ENCODE data around the gene FBXO24.
A peak's percentile ranks its signal among the peaks of the same experiment; 100 is the strongest.

Gene FBXO24

DNA sequence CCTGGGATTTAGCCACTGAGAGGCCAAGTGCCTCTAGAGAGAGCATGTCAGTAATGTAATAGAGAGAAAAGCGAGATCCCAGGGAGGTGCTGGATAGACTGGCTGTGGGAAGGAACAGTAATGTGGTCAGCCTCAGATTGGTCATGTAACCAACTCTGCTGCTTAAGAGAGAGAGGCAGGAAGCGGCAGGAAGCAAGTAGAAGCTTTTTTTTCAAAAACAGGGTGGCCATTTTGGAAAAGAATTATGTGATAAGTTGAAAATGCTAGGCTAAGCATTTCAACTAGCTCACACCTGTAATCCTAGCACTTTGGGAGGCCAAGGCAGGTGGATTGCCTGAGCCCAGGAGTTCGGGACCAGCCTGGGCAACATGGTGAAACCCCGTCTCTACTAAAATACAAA is 12.3 kb downstream of the FBXO24 start:
- DNase-seq, result no peak

DNA sequence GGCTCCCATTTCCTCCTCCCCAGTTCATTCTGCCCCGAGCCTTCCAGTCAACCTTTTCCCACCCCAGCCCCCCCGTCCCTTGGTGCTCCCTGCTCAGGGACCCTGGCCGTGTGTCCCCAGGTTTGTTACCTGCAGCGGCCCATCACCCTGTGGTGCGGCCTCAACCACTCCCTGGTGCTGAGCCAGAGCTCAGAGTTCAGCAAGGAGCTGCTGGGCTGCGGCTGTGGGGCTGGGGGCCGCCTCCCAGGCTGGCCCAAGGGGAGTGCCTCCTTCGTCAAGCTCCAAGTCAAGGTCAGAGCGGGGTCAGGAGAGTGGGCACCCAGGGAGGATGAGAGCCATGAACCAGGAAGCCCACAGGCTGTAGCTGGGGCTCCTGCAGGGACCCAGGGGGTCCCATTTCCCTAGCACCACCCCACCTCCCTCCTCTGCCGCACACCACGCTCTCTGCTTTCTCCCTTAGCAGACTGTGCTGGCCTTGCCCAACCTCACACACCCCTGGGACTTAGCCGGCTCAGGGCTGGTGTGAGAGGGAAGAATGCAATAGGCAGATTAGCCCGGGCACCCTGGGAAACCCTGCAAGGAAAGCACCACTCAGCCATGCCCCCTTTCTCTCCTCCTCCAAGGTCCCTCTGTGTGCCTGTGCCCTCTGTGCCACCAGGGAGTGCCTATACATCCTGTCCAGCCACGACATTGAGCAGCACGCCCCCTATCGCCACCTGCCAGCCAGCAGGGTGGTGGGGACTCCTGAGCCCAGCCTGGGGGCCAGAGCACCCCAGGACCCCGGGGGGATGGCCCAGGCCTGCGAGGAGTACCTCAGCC is 14.0 kb downstream of the FBXO24 start:
- no peak for DNase-seq

GRCh38 chr7:100600730-100601038 is 14.6 kb downstream of the FBXO24 start:
- DNase-seq, result no peak

DNA sequence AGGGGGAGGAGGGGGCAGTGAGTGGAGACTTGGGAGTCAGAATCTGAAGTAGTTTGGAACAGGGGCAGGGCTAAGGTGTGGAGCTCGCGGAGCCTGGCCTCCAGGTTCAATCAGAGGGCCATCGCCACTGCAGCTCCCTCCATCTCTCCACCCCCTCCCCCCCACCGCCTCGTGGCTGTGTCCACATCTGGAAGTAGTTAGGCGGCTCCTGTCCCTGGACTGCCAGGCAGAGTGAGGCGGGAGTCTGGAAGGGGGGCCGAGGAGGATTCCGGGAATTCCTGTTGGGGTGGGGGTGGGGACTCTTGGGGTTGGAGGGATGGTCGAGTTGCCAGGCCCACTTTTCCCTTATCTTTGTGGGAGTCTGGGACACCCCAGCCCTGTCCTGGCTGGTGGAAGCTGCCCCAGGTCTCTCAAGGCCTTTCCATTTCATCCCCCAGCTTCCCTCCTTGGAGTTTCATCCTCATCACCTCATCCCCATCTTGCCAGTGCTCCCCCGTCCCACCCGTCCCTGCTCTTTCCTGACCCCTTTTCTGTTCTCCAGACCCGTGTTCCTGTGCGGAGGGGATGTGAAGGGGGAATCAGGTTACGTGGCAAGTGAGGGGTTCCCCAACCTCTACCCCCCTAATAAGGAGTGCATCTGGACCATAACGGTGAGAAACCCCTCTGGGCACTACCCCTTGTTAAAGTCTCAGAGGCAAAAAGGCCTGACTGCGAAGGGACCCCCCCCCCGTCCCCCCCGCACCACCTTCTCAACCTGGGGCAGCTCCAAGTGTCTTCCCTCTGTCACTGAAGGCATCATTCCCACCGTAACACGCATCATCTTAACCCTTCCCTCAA is 17.0 kb downstream of the FBXO24 start:
- no peak for DNase-seq

GRCh38 chr7:100603726-100604027 is 17.5 kb downstream of the FBXO24 start:
- no peak for DNase-seq

- peak; percentile 65 for DNase-seq
Measured at GRCh38 chr7:100604028-100604975, 18.2 kb downstream of the FBXO24 start.

DNA sequence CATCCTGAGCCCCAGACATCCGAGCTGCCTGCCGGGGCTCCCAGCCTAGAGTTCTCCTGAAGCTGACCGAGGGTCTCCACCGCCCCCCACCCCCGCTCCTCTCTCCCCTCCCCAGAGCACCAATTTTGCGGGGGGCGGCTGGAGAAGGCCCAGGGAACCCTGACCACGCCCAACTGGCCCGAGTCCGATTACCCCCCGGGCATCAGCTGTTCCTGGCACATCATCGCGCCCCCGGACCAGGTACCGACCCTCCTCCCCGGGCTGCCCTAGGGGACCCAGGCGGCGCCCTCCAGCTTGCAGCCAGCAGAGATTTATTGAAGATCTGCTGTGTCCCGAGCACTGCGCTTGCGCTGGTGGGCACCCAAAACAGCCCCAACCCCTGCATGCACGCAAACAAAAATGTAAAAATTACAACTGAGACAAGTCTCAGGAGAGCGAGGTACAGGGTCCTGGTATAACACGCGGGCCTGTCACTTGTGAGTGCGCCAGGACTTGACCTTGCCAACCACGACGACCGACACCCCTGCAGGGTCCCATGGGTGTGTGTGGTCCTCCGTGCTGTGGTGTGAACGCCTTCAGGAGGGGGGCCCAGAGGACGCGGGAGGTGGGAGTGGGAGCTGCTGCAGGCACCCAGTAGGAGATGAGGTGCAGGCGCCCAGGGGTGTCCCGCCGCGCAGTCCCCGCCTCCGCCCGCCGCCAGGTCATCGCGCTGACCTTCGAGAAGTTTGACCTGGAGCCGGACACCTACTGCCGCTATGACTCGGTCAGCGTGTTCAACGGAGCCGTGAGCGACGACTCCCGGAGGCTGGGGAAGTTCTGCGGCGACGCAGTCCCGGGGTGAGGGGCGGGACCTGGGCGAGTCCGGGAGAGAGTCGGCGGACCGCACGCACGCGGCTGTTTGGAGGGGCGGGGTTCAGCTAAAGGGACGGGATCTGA is 19.1 kb downstream of the FBXO24 start:
- peak; percentile 44 for DNase-seq

- no peak for DNase-seq
Measured at GRCh38 chr7:100606313-100606712, 20.2 kb downstream of the FBXO24 start.

DNA sequence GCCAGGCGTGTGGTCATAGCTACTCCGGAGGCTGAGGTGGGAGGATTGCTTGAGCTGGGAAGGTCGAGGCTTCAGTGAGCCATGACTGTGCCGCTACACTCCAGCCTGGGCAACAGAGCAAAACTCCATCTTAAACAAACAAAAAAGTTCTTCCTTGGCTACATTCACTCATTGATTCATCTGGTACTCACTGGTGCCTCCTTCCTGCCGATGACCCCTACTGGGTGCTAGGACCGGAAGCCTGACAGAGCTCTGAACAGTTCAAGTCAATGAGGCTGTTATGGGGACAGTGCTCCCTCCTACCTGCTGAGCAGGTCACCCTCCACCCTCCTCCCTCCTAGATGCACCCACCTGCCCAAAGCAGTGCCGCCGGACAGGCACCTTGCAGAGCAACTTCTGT is 21.0 kb downstream of the FBXO24 start:
- DNase-seq, result no peak

GRCh38 chr7:100609958-100610357 is 23.8 kb downstream of the FBXO24 start:
- no peak for DNase-seq

DNA sequence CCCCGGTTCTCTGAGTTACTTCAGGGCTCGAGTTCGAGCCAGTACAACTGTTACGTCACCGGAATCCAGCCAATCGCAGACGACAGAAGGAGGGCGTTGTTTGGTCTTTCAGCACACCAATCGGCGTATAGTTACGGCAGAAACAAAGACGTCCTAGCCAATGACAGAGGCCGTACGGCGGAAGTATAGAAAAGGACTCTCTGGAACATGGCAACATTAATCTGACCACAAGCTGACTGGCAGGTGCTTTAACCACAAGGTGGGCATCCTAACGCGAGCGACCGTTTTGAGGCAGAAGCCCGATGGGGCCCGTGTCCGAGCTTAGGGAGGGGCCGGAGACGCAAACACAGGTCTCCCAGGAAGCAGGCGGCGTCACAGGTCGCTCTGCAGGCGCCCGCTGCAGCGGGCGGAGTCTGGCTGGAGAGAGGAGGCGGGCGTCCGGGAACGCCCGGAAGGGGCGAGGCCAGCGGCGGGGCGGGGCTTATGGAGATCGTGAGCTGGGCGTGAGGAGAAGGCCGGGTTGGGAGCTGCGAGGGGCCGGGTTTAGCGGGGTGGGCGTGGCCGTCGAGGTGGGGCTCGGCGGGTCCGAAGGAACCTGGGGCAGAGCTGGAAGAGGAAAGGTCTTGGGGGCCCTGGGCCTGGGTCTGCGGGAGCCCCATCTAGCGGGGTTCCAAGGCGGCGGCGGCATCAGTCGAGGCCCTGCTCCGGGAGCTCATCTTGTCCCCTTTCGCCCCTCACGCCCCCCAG is 26.0 kb downstream of the FBXO24 start, which contains the start of gene MOSPD3:
Gene MOSPD3 (plus strand): TSS at position 558 of the 747 bp plus-strand sequence. CDS start 252 bp downstream, outside the sequence.
- peak; percentile 99 for DNase-seq

GRCh38 chr7:100612730-100613390 is 26.7 kb downstream of the FBXO24 start:
- DNase-seq, result no peak

DNA sequence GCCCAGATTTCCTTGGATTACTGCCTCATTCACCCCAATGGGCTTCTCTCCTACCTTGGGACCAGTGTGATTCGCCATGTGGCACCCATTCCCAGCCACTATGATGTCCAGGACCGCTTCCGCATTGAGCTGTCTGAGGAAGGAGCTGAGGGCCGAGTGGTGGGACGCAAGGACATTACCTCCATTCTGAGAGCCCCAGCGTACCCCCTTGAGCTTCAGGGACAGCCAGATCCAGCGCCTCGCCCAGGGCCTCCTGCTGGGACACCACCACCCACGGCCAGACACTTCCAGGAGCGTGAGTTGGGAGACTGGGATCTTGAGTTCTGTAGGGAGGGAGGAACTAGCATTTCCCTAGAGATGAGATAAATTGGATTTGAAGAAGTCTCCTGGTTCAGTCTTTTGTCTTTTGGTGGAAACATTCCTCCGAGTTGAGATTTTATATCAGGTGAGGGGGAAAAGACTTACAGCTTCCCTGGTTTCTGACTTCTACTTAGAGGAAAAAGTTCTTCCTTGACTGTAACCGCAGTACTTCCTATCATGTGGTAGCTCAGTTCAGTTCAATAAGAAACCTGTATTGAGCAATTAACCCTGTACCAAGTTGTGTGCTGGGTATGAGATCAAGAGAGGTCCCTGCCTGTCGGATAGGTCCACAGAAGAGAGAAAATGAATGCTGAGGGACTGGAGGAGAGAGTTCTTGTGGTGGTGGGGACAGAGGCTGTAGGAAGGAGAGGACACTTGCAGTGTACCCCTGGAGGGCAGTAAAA is 27.5 kb downstream of the FBXO24 start:
- DNase-seq, result no peak

- DNase-seq, result no peak
Measured at GRCh38 chr7:100614308-100614861, 28.3 kb downstream of the FBXO24 start.

- DNase-seq, result no peak
Measured at GRCh38 chr7:100620239-100620638, 34.1 kb downstream of the FBXO24 start.

- DNase-seq, result no peak
Measured at GRCh38 chr7:100620804-100621203, 34.7 kb downstream of the FBXO24 start.

DNA sequence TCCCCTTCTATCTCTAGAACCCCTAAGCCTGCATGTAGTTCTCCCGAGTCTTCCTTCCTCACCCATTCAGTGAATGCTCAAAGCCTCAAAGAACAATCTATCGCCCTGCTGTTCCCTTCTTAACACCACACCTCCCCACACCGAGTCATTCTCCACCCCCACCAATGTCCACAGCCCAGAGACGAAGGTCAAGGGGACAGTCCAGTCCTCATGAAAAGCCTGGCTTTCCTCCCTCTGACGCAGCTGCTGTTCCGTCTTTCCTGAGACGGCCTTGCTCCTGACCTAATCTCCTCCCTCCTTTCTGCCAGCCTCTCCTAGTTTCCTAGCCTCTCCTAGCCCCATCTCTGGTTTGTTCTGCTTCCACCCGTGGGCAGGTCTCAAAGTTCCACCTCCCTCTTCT is 35.4 kb downstream of the FBXO24 start:
- DNase-seq, result no peak

GRCh38 chr7:100623951-100624824 is 38.1 kb downstream of the FBXO24 start:
- DNase-seq, result no peak

DNA sequence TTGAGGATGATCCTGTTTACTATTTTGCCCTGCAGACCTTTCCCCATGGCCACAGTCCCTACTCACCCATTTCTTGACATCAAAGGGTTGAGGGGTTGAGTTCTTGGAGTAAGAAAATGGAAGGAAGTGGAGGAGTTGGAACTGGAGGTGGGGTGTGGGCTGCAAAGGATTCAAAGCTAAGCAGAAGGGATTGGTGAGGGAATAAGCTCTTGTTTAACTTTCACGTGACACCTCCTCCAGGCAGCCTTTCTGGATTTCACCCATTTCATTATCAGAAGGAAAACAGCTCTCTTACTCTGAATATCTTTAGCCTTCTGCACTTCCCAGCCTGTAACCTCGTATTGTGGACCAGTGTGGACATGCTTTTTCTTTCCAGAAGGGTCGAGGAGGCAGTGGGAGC is 39.9 kb downstream of the FBXO24 start:
- no peak for DNase-seq

Measured in stimulated activated CD4-positive, alpha-beta T cell treated with anti-CD3 and anti-CD28 coated beads, Interleukin-4, amount 100 ng/mL, for 1 hour (primary cell).